HS-27A (cell line): ENCODE results near the gene PCSK5.

ENCODE experiments used
- DNase-seq: peaks from one replicate; pipeline ENCODE4 v3.0.0-alpha.2; 2012; ENCODE audit warnings: low read depth, missing footprints

Gene PCSK5

DNA sequence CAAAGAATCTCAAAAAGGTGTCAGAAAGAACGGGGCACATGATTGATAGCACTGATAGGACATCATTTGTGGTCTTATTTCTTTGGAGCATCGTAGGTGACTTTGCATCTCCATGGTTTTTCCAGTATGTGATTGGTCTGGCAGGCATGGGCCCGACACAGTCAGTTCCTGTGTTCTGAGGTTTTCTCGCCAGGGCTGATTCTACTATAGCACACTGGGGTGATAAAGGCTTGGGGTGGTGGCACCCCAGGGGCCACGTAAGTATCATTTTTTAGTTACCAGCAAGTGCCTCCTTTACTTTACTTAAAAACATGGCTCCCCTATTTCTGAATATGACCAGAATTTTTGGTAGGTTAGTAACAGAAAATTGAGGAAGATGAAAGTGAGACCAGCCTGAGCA is 301.0 kb downstream of the PCSK5 start:
- DNase-seq, result no peak

DNA sequence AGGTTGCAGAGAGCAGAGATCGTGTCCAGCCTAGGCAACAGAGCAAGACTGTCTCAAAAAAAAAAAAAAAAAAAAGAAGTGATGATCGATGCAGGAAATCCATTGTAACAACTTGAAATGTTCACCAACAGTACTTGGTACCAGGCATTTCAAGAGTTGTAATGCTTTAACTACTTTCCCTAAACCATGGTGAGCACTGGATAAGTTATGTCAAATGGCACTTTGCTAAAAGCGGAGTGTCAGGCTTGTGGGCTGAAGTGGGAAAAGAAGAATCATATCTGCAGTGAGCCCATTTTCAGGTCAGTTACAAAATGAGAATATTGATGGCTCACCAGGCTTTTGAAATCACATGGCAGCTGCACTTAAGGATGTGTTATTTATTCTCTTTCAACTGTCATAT is 301.5 kb downstream of the PCSK5 start:
- no peak for DNase-seq

DNA sequence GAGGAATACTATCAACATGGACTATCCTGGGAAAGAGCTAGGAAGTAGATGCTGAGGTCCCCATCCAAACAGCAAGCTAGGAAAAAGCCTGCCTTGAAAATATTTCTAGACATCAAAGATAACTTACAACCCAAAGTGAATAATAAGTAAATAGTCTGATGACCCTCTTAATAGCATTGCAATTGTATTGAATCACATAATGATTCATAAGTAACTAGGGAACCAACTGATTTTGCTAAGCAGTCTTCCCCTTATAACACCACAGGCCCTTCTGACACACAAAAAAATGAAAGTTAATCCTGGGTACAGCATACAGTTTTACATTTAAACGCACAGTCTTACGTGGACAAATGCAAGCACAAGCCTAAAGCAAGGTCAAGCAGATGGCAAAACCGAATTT is 304.4 kb downstream of the PCSK5 start:
- no peak for DNase-seq

DNA sequence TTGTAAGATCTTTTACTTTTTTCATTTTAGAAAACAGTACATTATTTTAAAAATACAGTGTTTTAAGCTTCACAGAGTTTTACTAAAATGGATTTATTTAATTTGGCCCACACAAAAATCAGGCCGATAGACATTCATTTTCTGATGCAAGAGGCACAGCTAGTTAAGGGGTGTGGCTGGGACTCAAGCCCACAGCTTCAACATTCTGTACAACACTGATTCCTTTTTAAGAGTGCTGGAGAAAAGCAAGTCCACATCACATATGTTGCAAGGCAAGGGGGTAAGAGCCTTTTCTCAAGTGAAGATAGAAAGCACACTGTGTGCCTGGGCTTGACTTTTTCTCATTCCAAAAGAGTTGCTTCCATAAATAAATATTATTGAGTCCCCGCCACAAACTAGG is 307.9 kb downstream of the PCSK5 start:
- DNase-seq, result no peak

DNA sequence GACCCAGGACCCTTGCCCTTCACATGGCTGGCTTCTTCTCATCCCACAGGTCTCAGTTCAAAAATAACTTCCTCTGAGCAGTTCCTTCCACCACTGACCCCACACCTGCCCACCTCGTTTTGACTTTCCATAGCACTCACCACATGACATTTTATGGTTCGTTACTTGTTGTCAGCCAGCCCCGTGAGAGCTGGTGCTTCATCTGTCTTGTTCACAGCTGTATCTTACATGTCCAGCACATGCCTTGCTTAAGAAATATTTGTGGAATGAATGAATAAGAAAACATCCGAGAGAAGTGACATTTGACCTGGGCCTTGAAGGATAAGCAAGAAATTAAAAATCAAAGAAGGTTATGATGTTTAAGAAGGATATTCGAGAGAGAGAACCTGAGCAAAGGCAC is 309.8 kb downstream of the PCSK5 start:
- DNase-seq, result no peak

DNA sequence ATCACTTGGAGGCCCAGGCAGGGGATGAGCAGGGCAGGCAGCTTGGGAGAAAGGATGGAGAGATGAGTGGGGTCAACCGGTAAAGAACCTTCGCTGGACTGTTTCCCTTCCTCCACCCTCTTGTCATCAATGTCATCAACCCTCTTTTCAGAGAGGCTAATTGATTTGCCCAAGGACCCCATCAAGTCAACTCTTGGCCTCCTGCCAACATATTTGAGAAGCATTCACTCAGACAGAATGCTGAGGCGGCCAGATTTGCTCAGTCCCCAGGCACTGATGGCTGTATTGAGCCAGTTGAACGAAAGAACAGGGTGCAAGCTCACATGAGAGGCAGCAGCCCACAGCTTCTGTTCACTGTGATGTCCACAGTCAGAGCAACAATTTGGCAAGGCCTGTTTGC is 310.3 kb downstream of the PCSK5 start:
- no peak for DNase-seq

DNA sequence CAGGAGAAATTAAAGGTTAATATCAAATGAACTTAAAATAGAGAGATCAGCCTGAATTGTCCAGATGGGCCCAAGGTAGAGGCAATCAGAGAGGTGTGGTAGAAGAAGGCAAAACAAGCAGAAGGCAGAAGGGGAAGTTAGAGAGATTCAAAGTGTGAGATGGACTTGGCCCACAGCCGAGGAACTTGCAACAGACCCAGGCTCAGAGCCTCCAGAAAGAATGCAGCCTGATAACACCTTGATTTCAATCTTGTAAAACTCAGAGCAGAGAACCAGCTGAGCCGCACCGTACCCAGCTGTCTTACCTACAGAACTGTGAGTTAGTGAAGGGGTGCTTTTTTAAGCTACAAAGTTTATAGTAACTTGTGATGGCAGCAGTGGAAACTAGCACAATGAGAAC is 312.9 kb downstream of the PCSK5 start:
- DNase-seq, result no peak

DNA sequence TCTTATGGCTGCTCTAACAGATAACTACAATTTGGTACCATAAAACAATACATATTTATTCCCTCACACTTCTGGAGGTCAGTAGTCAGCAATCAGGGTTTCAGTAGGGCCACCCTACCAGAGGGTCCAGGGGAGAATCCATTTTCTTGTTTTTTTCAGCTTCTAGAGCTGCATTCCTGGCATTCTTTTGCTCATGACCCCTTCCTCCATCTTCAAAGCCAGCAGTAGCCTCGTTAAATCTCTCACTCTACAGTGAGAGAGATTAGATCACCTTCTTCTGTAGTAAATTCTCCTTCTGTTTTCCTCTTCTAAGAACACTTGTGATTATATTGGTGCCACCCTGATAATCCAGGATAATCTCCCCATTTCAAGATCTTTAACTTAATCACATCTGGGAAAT is 316.3 kb downstream of the PCSK5 start:
- DNase-seq, result no peak

DNA sequence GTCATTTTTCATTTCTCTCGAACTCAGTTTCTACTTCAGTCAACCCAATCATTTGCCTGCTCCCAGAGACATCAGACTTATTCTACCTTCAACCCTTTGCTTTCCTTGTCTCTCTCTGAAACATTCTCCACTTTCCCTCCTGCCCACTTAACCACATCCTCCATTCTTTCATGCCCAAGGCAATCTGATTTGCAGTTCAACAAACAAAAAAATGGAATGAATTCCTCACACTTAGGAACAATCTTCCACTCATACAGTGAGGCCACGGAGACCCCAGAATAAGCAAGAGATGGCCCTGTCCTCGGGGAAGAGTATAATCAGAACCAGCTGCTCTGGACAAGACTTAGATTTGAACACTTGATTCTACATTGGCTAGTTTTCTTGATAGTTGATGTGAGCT is 323.3 kb downstream of the PCSK5 start:
- DNase-seq, result no peak

DNA sequence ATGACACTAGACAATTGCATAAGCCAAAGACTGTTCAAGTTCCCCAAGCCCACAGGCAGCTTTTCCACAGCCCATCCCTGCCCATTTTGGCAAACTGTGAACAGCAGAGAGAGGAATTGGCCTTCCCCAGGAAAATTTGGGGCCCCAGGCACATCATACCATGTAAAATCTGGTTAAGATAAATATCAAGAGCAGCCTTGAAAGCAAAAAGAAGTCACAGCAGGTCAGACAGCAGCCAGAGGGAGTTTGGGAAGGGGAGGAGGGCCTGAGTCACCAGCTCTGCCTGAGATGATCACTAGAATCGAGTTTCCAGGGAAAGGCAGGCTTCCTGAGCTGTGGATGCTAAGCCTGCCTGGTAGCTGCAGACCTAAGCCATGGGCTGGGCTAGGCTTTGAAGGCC is 324.6 kb downstream of the PCSK5 start:
- no peak for DNase-seq

DNA sequence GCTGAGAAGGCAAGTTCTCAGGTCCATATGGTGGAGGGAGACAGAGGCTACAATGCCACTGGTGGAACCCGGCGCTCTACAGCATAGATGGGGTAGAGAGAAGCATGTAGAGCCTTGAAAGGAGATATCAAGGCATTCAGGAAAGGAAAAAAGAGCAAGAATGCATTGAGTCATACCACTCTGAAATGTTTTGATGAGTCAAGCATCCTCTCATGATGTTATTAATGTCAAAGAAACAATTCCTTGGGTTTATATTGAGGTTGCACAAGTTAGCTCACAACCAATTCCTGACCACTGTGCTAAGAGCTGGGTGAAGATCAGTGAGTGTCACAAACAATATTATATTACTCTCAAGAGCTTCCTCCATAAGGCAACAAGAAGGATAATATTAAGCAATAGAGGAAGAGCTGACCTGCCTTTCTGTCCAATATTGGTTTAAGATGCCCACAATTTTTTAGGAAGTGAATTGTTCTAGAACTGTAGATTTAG is 325.7 kb downstream of the PCSK5 start:
- peak; percentile 12 for DNase-seq

DNA sequence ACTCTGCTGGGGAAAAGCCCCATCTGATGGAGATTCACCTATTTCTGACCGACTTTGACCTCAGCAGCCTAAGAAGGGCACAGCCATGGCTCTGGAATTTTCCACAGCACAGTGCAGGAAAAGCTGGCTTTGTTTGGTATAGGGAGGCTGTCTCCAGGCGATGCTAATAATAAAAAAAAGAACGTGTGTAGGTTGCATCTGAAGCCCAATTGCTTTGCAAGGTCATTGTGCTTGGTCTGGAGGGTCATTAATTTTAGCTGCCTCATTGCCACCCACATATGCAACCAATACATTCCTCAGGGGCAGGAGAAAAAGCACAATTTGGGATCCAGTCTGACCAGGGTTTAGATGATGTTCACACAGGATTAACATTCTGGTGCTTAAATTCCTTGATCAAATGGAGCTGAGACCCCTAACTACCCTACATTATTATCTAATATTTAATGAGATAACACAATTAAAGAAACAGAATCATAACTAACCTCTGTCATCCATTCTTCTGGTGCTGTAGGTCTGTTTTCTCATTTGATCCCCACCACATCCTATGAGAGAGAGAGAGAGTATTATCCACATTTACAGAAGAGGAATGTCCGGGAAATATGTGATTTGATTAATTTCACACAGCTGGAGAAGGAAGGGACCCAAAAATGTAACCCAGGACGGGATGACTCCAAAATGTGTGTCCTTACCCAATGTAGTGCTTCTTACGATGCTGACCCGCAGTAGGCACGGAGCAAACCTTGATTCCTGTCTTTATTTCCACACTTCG is 327.8 kb downstream of the PCSK5 start:
- DNase-seq, result no peak

DNA sequence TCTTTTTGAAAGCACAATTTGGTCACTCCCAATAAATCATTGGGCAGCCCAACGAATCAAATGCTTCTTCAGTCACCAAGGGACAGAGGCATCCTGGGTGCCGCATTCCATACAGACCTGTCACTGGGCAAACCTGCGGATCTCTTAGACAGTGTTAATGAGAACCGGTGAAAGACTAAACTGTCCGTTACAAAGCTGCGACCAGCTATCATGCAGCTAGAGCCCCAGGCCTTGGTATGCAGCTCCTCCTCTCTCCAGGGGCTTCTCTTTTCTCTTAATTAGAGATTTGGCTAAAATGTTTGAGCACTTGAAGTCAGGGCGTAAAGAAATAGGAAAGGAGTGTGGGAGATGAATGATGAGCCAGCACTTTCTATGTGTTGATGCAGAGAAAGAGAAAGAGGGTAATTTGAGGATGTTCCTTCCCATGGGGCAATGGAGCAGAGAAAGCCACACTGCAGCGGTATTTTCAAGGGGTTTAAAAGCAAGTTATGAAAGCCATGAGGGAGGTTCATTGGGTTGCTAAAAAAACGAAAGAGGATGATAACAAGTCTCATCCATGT is 328.5 kb downstream of the PCSK5 start:
- no peak for DNase-seq

DNA sequence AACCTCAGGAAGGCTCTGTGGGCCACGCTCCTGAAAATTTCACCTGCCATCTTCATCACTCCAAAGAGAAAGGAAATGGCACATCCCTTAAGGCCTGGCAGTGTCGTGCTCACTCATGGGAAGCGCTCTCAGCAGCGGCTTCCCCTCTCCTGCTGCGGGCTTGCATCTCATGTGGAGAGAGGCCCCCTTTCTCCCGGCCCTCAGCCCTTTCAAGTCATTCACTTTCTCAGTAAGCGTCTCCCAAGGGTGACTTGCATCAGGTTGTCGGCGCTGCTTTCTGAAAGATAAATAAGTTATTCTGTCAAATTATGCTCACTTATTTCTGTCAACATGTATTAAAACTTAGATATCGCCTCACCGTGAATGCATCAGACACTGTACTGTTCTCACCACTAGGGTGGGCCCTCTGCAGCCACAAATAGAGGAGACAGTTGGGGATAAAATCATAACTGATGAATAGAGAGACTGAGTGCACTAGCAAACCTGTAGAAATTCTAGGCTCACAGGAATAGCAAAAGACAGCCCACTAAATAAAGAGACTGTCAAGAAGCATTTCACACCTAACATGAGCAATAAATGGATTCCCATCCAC is 329.2 kb downstream of the PCSK5 start:
- no peak for DNase-seq

DNA sequence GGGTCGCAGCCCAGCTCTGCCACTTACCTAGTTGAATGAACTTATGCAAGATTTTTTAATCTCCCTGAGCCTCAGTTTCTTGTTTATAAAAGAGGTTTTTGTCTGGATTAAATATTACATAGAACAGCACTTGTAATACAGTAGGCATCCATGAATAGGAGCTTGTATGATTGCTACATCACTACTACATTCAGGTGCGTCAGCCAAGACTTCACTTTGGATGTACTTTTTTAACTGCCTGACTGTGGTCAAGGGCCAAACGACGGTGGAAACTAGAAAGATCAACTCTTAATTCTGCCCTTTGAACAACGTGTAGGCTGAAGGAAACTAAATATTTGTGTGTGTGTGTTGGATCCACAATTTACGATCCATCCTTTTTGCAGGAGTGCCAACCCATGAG is 330.9 kb downstream of the PCSK5 start:
- DNase-seq, result no peak

DNA sequence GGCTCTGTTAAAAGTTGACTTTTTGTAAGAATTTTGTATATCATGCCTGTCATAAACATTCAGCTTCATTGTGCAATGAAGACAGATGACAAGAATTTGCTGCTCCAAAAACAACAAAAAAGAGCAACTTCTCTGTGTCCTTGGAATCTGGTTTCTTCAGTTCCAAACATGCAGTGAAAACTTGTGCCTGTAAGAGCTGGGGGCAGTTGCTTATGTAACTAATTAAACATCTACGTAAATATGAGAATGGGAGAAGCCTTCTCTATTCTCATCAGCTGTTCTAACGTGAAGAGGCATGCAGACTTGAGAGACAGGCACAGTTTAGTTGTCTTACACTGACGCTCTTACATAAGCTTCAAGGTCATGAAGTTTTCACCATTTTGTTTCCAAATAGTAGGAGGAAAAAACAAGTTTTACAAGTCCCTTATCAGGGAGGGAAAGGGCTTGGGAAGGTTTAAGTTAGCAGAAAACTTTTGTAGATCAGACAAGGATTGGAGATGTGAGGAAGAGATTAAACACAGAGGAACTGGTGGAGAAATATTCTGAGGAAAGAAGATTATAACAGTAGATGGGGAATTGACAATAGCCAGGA is 333.4 kb downstream of the PCSK5 start:
- no peak for DNase-seq

DNA sequence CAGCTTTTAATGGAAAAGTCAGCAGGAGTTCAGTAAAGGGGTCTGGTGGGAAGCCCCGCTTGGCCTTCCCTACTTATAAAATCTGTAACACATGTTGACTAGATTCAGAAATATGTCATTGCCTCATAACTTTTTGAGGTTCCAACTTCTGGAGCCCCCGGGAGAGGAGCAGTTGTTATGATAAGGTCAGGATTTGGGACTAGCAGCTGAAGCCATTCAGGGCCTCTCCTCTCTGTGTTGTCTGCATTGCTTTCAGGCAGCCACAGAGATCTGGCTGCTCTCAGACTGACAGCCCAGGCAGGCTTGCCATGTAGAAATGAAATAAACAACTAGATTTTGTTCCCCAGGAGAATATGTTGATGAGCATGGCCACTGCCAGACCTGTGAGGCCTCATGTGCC is 336.7 kb downstream of the PCSK5 start:
- DNase-seq, result no peak

DNA sequence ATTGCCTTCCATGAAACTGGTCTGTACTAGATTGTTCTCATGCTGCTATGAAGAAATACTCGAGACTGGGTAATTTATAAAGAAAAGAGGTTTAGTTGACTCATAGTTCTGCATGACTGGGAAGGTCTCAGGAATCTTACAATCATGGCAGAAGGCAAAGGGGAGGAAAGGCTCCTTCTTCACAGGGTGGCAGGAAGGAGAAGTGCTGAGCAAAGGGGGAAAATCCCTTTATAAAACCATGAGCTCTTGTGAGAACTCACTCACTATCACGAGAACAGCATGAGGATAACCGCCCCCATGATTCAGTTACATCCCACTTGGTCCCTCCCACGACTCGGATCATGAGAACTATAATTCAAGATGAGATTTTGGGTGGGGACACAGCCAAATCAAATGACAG is 340.5 kb downstream of the PCSK5 start:
- no peak for DNase-seq

DNA sequence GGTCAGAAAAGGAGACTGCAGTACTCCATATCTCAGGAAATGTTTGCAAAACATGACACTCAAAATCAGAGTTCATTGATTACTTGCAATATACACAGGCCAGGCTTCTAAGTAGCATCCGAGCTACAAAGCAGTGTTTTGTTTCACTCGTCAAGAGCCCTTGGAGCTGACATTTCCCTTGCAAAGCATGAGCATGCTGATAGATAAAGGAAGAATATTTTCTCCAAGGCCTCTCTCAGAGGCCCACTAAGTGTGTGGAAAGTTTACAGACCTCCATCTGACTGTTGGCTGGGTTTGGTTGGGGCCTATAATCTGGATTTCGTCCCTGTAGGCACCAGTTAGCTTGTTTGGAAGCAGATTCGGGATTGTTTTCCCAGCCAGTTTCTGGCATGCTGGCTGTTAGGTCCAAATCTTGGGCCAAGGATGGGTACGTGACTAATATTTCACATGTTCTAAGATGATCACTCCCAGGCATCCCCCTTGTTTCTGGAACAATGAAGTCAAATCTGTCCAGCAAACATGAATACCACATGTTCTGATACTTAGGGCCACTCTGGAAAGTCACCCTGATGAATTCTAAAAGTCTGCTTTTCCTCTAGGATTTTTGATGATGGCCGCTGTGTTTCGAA is 342.5 kb downstream of the PCSK5 start:
- no peak for DNase-seq

DNA sequence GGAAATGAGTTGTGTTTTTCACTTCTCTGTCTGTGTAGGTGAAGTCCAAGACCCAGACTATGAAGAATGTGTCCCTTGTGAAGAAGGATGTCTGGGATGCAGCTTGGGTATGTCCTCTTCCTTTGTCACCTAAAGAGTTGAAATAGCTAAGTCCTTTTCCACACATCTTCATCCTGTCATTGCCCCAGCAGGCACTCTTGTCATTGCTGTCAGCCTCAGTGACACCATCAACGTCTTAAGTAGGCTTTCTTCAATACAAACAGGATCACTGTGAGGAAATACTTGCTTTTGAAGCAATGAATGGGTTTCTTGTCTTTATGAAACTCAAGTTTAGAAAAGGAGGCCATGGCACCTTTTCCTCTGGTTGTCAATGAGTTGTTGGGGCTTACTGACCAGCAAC is 350.1 kb downstream of the PCSK5 start:
- no peak for DNase-seq

DNA sequence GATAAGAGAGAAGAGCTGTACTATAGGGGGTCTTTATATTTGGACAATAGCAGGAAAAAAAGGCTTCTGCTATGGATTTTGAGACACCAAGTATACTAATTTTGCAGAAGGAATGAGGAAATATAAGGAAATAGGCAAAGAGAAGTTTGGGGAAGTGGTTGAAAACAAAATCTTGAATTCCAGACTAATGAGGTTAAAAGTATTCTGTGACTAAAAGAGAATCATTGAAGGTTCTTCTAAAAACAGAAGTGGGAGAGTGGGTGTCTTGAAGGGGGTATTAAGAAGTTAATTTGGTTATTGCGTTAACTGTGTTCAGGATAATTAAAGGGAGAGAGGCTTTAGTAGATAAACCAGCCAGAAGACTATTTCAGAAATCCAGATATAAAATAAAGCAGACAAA is 355.0 kb downstream of the PCSK5 start:
- DNase-seq, result no peak

DNA sequence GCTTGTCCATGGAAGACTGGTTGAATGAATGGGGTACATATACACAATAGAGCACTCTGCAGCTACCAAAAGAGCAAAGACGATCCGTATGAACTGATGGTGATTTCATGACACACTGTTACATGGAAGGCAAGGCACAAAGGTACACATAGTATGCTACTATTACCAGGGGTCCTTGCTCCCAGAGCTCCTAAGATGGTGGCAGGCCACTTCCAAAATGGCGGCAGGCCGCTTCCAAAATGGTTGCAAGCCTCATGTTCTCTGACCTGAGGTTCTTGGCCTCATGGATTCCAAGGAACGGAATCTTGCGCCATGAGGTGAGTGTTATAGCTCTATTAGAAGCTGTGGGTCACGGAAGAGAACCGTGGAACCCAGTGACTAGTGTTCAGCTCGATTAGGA is 356.2 kb downstream of the PCSK5 start:
- DNase-seq, result no peak

DNA sequence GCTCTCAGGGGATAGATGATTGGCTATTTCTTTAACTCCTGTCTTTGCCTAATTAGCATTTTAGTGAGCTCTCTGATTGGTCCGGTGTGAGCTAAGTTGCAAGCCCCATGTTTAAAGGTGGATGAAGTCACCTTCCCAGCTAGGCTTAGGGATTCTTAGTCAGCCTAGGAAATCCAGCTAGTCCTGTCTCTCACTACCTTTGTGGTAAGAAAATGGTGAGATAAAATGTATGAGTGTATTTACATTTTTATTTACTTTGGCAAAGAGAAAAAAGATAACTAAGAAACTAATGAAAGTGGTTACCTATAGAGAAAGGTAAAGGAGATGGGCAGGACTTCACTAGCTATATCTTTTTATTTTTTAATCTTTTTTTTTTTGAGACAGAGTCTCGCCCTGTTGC is 357.0 kb downstream of the PCSK5 start:
- DNase-seq, result no peak
